SK-MEL-5 (cell line): ENCODE results near the gene CABYR. TPM values are rescaled to one million over a fixed set of nuclear protein-coding genes. Genes with fewer than 3 reads are reported as not detected.
A peak's percentile ranks its signal among the peaks of the same experiment; 100 is the strongest.

Experiments
- DNase-seq: peaks from one replicate; pipeline ENCODE4 v3.0.0-alpha.2; 2016; ENCODE audit warnings: low read depth, low spot score
- in situ Hi-C: cut with HindIII; loops from 2 replicates; pipeline ENCODE4 v1.10.0; 2016; ENCODE audit warnings: low sequenced_read_pairs, high pct_unique_total_duplicates, low pct_unique_long_range_greater_than_20kb
- small RNA-seq, 2 experiments: library from RNA; depleted of rRNA; stranded (forward); fragments of <200 nt; gene quantifications; one replicate each; pipeline ENCODE3, GENCODE V24; 2014
- total RNA-seq: library from RNA; depleted of rRNA; stranded (reverse); fragments of >200 nt; shearing (Covaris generic); gene quantifications from 2 replicates; pipeline ENCODE4 v1.2.3, GENCODE V29; 2014; rRNA removed

CABYR gene
- total RNA-seq, 1 experiment from 2014 or later, result 3.3 TPM

DNA sequence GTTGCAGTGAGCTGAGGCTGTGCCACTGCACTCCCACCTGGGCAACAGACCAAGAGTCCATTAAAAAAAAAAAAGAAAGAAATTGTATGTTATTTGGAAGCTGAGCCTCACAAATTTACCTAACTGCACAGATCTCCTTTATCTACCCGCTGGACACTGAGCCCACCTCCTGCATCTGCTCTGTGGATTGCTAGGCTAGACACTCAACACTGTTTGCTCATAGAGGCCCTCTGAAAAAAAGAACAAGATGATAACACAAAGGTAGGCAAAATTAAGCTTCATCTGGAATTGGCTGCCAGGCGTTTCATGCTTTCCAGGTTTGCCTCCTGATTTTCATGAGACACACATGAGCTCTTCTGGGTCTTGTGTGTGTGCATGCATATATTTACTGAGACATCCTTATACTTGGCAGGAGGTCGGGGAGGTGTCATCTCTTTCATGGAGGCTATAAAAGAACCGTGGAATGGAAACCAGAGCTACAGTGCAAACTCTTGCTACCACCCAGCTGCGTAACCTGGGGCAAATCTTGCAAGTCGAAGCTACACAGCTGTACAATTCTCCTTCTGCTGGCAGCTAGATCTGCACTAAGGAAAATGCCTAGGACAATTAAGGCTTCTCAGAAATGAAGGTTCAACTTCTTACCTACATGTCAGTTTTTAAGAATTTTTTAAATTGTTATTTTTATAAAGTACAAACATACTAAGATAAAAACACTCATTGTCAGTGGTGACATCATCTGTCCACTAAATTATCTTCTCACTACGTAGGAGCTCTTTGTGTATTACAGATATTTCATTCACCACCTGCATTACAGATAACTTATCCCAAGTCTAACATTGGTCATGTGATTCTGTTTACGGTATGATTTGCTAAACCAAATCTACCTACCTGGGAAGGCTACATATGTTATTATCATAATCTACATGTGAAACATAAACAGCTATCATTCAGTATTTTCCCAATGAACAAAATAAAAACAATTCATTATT is 63.1 kb downstream of the CABYR start:
- in situ Hi-C loops, result no loop called here
- no peak for DNase-seq

DNA sequence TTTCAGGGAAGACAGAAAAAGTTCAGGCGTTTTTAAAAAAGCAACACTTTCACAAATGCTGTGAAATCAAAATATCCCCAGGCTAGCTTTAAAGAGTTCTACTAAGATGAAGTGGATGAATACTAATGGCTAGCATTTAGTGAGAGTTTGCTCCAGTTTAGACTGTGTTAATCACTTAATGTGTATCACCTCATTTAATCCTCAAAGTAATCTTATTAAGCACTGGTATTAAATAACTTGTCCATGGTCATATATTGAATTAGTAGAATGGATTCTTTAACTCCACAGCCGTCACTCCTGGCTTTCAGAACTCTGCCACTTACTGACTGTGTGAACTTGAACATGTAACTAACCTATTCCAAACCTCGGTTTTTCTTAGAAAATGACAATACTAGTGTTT is 66.0 kb downstream of the CABYR start:
- in situ Hi-C loops, result no loop called here
- no peak for DNase-seq

DNA sequence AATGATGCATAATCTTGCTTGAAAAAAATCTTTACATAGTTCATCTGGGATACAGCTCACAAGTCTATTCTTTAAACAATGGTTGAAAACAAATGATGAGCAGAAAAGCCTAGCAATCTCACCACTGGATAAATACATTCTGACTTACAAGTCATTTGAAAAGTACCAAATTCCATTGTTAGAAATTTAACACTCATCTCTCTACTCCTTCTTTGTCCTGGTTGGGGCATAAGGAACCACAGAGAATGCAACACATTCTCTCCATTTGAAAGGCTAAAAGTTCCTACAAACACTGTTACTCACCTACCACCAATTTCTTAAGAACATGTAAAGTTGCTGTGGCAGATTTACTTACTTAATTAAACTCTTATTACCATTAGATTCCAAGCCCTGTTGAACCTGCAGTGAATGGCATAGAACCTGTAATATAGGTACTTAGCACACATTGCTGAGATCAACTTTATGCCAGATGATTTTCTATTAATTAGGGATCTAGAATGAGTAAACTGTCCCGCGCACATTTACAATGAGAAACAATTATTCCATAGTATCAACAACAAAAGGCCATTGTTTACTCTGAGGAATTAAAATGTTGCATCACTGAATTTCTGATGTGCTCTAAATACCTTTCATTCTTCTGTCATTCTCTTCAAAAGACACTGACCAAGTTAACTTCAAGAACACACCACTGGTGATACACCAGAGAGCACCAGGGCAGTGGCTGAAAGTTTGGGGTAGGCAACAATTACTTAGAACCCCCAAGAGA is 69.6 kb downstream of the CABYR start:
- in situ Hi-C loops, result no loop called here
- peak; percentile 83 for DNase-seq

DNA sequence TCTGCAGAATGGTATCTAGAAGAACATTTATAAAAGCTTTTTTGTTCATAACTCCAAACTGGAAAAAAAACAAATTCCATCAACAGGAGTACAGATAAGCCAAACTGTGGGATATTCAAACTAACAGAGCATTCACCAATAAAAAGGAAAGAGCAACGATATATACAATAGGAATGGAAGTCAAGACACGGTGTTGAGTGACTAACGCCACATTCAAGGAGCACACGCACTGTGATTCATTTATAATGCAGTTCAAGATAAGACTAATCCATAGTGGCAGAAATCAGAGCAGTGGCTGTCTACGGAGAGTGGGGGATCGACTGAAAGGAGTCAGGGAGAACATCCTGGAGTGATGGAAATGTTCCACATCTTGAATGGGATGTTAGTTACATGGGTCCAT is 70.7 kb downstream of the CABYR start:
- no peak for DNase-seq
- in situ Hi-C loops, result no loop called here

Small RNAs within 50 kb of the gene (small RNA-seq; reads per million reads assigned to genes)
- gene RF00017 (0 reads per million in 2 experiments), gene RNA5SP452 (0.10 to 7.0 reads per million in 2 experiments), gene RNU5A-6P (12.3 to 577 reads per million in 2 experiments)

Other genes with a start within 250 kb of the CABYR start
- gene TTC39C, start 124.3 kb upstream of the CABYR start, total RNA-seq, result 23.8 and 26.1 TPM in 2 replicates